ENCODE results near the gene UQCC2.

UQCC2 gene

GRCh38 chr6:33705955-33706725, 5.4 kb downstream of the UQCC2 start:
- no peak overlapping the region for H3K4me3 ChIP-seq (ENCODE audit: low read depth, low read length)
- 0 out of 2 replicates have a peak, but pooled peaks cover 6% of the 10 kb centered on the region for H3K36me3 ChIP-seq (ENCODE audit: insufficient read depth, low read length)
- H2AFZ ChIP-seq (ENCODE audit: low read length, unreplicated experiment): no peak overlapping the region
- peaks cover 24% of the 10 kb centered on the region for H3K79me2 ChIP-seq (ENCODE audit: control insufficient read depth, insufficient read depth, low read length, unreplicated experiment)
- H3K27ac ChIP-seq (ENCODE audit: low read depth, low read length): no peak overlapping the region
- H3K27me3 ChIP-seq (ENCODE audit: insufficient read depth, low read length): no peaks in the 10 kb centered on the region
- peaks cover 12% of the 10 kb centered on the region for H3K4me1 ChIP-seq (ENCODE audit: control insufficient read depth, insufficient read depth, low read length, unreplicated experiment)

DNA sequence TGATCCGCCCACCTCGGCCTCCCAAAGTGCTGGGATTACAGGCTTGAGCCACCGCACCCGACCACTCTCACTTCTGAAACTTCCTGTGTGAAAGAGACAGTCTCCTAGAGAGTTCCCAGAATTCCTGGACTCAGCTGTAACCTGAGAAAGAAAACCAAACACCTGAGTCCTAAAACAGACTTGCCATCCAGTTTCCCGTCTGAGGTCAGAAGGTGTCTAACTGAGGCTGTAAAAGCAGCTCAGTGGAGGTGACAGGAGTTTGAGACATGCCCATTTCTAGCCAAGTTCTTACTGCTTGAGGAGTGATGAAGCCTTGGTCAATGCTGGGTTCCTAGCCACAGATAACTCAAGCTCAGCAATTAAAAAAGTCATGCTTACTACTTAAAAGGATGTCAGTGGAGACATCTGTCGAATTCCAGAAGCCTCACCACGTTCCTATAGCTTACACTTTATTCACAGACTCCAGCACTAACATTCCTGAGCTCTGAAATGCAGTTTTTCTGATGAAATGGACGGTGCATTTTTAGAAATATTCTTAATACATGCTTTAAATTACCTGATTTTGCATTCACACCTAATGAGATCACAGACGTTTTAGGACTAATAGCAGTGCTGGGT, 6.1 kb downstream of the UQCC2 start:
- no peak overlapping the region for H3K27ac ChIP-seq (ENCODE audit: low read depth, low read length)
- H2AFZ ChIP-seq (ENCODE audit: low read length, unreplicated experiment): no peak overlapping the region
- no peak overlapping the region for H3K4me3 ChIP-seq (ENCODE audit: low read depth, low read length)
- H3K27me3 ChIP-seq (ENCODE audit: insufficient read depth, low read length): no peaks in the 10 kb centered on the region
- H3K79me2 ChIP-seq (ENCODE audit: control insufficient read depth, insufficient read depth, low read length, unreplicated experiment): peaks cover 16% of the 10 kb centered on the region
- H3K4me1 ChIP-seq (ENCODE audit: control insufficient read depth, insufficient read depth, low read length, unreplicated experiment): peaks cover 7% of the 10 kb centered on the region
- 0 out of 2 replicates have a peak, but pooled peaks cover 6% of the 10 kb centered on the region for H3K36me3 ChIP-seq (ENCODE audit: insufficient read depth, low read length)

DNA sequence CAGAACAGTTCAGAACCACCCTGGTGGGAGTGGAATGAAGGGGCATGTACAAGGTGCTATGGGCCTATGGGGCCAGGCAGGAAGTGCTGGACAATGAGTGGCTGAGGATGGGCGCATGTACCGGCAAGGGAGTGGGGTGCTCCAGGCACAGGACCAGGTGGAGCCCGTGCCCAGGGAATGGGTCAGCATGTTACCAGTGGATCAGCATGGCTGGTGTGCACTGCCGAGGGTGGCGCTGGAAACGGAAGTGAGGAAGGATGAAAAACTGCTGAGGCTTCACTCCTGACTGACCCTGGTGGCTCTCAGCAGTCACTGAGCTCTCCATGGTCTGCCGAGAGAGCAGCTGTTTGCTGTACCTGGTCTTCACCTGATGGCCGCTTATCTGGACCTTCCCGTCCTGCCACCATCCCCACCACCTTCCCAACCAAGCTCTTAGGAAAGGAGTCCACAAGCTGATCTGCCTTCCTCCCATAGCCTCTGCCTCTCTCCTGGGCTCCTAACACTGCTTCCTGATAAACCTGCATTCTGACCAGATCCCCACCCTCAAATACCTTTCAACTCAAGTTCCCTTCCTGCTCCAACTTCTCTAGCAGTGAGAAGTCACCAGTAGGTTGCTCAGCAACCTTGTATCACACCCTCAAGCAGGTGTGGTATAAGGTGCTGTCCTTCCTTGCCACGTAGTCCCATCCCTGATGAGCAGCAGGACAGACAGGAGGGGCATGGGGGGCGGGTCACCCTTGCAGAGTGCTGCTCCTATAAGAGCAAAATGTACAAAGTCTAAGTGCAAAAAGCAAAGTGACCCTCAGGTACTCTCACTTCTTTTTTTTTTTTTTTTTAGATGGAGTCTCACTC, 7.1 kb downstream of the UQCC2 start:
- Histone ChIP-seq H2AFZ (ENCODE audit: low read length, unreplicated experiment) (no peak overlapping the region), H3K4me1 (ENCODE audit: control insufficient read depth, insufficient read depth, low read length, unreplicated experiment) (no peaks in the 10 kb centered on the region), H3K36me3 (ENCODE audit: insufficient read depth, low read length) (0 out of 2 replicates have a peak, but pooled peaks cover 6% of the 10 kb centered on the region), H3K27me3 (ENCODE audit: insufficient read depth, low read length) (no peaks in the 10 kb centered on the region), H3K4me3 (ENCODE audit: low read depth, low read length) (no peak overlapping the region), H3K79me2 (ENCODE audit: control insufficient read depth, insufficient read depth, low read length, unreplicated experiment) (peaks cover 7% of the 10 kb centered on the region), H3K27ac (ENCODE audit: low read depth, low read length) (no peak overlapping the region)

DNA sequence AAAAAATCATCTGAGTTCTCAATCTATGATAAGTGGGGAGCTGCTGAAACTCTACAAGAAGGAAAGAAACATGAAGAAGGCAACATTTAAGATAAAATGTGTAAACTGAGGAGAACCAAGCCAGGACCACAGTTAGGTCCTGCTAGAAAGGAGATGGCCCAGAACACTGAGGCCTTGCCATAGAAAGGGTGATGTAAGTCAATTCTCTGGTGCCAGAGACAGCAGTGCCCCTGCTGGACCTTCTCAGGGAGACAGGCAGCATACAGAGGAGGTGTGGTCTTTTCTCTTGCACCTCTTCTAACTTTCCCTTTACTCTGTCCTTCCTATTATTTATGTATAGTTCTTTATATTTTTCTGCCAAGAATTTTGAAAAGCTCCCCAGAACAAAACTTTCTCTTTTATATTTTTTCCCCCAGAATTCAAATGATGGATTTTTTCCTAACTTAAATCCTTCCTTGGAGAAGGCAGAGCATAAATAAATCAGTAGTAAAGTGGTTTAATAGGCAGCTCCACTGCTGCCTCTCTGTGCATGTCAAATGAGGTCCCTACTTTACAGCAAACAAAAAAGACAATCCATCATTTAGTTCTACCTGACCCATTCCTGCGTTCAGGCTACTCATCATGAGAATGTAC, 9.0 kb downstream of the UQCC2 start:
- H2AFZ ChIP-seq (ENCODE audit: low read length, unreplicated experiment): no peak overlapping the region
- no peaks in the 10 kb centered on the region for H3K79me2 ChIP-seq (ENCODE audit: control insufficient read depth, insufficient read depth, low read length, unreplicated experiment)
- H3K36me3 ChIP-seq (ENCODE audit: insufficient read depth, low read length): no peaks in the 10 kb centered on the region
- no peaks in the 10 kb centered on the region for H3K27me3 ChIP-seq (ENCODE audit: insufficient read depth, low read length)
- no peak overlapping the region for H3K27ac ChIP-seq (ENCODE audit: low read depth, low read length)
- peaks cover 3% of the 10 kb centered on the region for H3K4me1 ChIP-seq (ENCODE audit: control insufficient read depth, insufficient read depth, low read length, unreplicated experiment)
- no peak overlapping the region for H3K4me3 ChIP-seq (ENCODE audit: low read depth, low read length)

GRCh38 chr6:33700391-33701050, 11.0 kb downstream of the UQCC2 start:
- peaks cover 22% of the 10 kb centered on the region for H3K4me1 ChIP-seq (ENCODE audit: control insufficient read depth, insufficient read depth, low read length, unreplicated experiment)
- no peak overlapping the region for H2AFZ ChIP-seq (ENCODE audit: low read length, unreplicated experiment)
- H3K79me2 ChIP-seq (ENCODE audit: control insufficient read depth, insufficient read depth, low read length, unreplicated experiment): no peaks in the 10 kb centered on the region
- H3K4me3 ChIP-seq (ENCODE audit: low read depth, low read length): no peak overlapping the region
- H3K27me3 ChIP-seq (ENCODE audit: insufficient read depth, low read length): no peaks in the 10 kb centered on the region
- H3K27ac ChIP-seq (ENCODE audit: low read depth, low read length): no peak overlapping the region
- H3K36me3 ChIP-seq (ENCODE audit: insufficient read depth, low read length): peaks cover 3% of the 10 kb centered on the region; the same call in 1 of the 2 replicates

- H3K79me2 ChIP-seq (ENCODE audit: control insufficient read depth, insufficient read depth, low read length, unreplicated experiment): no peaks in the 10 kb centered on the region
- no peak overlapping the region for H2AFZ ChIP-seq (ENCODE audit: low read length, unreplicated experiment)
- peaks cover 30% of the 10 kb centered on the region for H3K4me1 ChIP-seq (ENCODE audit: control insufficient read depth, insufficient read depth, low read length, unreplicated experiment)
- peaks cover 7% of the 10 kb centered on the region; the same call in 1 of the 2 replicates for H3K36me3 ChIP-seq (ENCODE audit: insufficient read depth, low read length)
- no peak overlapping the region for H3K27ac ChIP-seq (ENCODE audit: low read depth, low read length)
- no peak overlapping the region for H3K4me3 ChIP-seq (ENCODE audit: low read depth, low read length)
- H3K27me3 ChIP-seq (ENCODE audit: insufficient read depth, low read length): no peaks in the 10 kb centered on the region
Observed at GRCh38 chr6:33699739-33700138, 11.8 kb downstream of the UQCC2 start.

GRCh38 chr6:33699131-33699530, 12.4 kb downstream of the UQCC2 start:
- H3K4me3 ChIP-seq (ENCODE audit: low read depth, low read length): no peak overlapping the region
- H3K79me2 ChIP-seq (ENCODE audit: control insufficient read depth, insufficient read depth, low read length, unreplicated experiment): no peaks in the 10 kb centered on the region
- H2AFZ ChIP-seq (ENCODE audit: low read length, unreplicated experiment): no peak overlapping the region
- H3K27me3 ChIP-seq (ENCODE audit: insufficient read depth, low read length): no peaks in the 10 kb centered on the region
- H3K27ac ChIP-seq (ENCODE audit: low read depth, low read length): no peak overlapping the region
- H3K36me3 ChIP-seq (ENCODE audit: insufficient read depth, low read length): peaks cover 7% of the 10 kb centered on the region; the same call in 1 of the 2 replicates
- H3K4me1 ChIP-seq (ENCODE audit: control insufficient read depth, insufficient read depth, low read length, unreplicated experiment): peaks cover 36% of the 10 kb centered on the region

DNA sequence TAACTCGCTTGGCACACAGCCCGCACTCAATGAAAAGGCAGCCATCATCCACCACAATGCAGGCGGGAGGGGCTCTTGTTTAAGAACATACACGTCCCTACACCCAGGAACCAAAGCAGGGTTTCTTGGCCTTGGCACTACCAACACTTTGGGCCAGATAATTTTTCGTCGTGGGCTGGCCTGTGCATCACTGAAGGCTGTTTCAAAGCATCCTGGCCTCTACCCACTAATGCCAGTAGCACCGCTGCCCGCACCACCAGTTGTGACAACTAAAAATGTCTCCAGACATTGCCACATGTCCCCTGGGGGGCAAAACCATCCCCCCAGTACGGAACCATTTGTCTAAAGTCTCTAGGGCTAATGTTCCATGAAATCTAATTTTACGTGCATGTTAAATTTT, 13.0 kb downstream of the UQCC2 start:
- Histone ChIP-seq H2AFZ (ENCODE audit: low read length, unreplicated experiment) (no peak overlapping the region), H3K27ac (ENCODE audit: low read depth, low read length) (no peak overlapping the region), H3K4me3 (ENCODE audit: low read depth, low read length) (no peak overlapping the region), H3K79me2 (ENCODE audit: control insufficient read depth, insufficient read depth, low read length, unreplicated experiment) (no peaks in the 10 kb centered on the region), H3K36me3 (ENCODE audit: insufficient read depth, low read length) (peaks cover 7% of the 10 kb centered on the region; the same call in 1 of the 2 replicates), H3K4me1 (ENCODE audit: control insufficient read depth, insufficient read depth, low read length, unreplicated experiment) (peaks cover 43% of the 10 kb centered on the region), H3K27me3 (ENCODE audit: insufficient read depth, low read length) (no peaks in the 10 kb centered on the region)

DNA sequence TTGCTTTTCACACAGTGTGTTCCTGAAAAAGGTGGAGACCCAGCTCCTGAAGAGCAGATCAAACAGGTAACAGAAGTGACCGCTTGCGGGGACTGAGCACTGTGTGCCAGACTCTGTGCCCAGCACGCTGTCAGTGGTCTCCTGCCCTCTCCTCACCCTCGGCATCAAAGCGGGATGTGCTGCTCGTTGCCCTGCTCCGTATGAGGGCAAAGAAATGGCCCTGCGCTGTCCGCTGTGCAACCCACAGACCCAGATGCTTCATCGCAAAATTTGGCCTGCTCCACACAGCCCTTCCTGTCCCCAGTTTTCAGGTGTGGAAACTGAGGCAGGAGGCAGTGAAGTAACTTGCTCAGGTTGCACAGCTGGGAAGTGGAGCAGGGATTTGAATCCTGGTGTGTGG, 13.7 kb downstream of the UQCC2 start:
- Histone ChIP-seq H3K27me3 (ENCODE audit: insufficient read depth, low read length) (no peaks in the 10 kb centered on the region), H3K27ac (ENCODE audit: low read depth, low read length) (no peak overlapping the region), H3K36me3 (ENCODE audit: insufficient read depth, low read length) (peaks cover 7% of the 10 kb centered on the region; the same call in 1 of the 2 replicates)

More for the DNA sequence above, 13.7 kb downstream of the UQCC2 start:
- no peak overlapping the region for H2AFZ ChIP-seq (ENCODE audit: low read length, unreplicated experiment)
- peaks cover 45% of the 10 kb centered on the region for H3K4me1 ChIP-seq (ENCODE audit: control insufficient read depth, insufficient read depth, low read length, unreplicated experiment)
- no peaks in the 10 kb centered on the region for H3K79me2 ChIP-seq (ENCODE audit: control insufficient read depth, insufficient read depth, low read length, unreplicated experiment)
- H3K4me3 ChIP-seq (ENCODE audit: low read depth, low read length): no peak overlapping the region
